Right forelimb (tissue), 1 donor: ENCODE results near the gene TC2N.
A peak's percentile ranks its signal among the peaks of the same experiment; 100 is the strongest.
"Not testable (repeated sequence)": the region's sequence is repeated elsewhere in the genome, so short reads cannot be mapped to it uniquely, and the experiment has no call there.

Experiments
- DNase-seq: peaks from one replicate; pipeline ENCODE4 v3.0.0-alpha.2; 2018

Gene TC2N

DNA sequence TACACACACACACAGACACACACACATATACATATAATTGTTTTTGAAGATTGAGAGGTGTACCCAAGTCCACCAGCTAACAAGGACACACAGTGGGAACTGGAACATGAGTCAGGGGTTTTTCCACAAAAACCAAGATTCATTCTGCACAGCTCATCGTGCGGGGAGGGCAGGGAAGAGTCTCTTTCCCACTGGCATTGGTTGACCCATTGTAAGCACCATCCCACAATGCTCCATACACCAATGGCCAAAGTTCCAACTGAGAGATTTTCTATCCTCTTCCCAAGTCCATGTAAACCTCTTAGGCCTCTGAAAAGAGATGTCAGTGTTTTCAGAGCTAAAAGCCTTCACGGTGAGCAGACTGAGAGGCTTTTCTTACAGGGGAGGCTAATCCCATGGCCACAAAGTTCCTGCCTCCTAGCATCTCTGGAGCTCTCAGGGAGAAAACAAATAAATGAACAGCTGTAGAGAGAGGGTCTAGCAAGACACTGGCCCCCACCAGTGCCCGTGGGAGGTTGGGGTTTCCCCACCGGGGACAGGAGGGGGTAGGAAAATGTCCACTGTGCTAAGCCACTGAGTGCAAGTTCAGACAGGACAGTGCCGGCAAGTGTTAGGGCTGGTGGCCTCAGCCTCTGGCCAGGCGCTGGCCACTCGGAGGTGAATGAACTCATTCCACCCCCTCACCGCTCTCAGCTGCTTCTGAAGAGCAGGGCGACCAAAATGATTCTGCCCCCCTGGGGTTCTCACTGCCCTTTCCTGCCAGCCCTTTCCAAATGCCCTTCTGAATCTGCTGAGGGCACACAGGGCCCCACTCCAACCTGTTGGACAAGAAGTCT lies 21.5 kb upstream of the TC2N start:
- DNase-seq, result no peak

DNA sequence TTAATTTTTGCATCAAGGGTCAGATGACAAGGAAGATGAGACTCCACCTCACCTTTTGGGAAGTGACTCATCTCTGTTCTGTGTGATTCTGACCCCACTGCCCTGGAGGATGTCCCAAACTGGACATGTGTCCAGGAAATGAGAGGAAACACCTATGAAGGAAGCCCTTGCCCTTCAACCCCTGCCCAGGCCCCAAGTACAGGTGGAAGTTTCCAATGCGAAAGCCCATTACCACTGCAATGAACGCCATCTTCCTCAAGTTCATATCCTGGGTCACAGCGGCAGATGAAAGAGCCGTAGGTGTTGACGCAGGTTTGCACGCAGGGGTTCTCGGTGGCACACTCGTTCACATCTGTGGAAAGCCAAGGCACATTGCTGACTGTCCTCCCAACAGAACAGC lies 19.6 kb upstream of the TC2N start:
- no peak for DNase-seq

DNA sequence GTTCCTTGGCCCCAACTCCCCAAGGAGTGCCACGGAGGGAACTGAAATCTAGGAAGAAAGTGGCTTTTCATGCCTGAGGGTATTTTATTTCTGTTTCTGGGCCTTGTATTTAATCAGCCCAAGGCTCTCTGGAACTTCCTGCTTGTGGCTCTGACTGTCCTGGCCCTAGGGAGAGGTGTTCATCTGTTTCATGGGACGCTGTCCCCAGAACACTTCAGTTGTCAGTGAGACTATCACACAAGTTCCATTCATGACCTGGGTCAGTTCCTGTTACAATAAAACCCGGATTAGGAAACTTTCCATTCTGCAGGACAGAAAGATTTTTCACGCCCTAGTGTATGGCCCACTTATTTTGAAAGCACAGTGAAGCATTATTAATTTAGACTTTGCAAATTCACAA lies 18.5 kb upstream of the TC2N start:
- no peak for DNase-seq

DNA sequence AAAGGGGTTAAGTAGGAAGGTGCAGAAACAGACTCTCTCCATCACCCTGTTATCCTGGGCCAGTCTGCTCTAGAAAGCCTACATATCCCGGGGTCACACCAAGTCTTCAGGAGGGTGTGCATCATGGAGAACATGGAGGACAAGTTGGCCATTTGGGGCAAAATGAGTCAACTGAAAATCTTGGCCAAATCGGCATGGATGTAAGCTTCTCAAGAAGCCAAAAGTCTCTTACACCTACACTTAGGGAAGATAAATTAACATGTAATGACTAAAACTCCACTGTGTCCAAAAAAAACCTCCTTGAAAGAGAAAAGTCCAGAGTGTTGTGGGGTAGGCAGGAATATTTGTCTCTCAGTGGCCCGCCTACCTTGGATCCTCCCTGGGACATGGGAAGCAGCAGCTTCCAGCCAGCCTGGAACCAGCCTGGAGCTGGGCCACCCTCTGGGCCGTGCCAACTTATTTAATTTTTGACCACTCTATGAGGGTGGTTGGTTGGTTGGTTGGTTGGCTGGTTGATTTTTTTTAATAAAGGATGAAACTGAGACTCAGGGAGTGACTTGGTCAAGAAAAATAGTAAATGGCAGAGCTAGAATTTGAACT lies 17.9 kb upstream of the TC2N start:
- DNase-seq, result no peak

DNA sequence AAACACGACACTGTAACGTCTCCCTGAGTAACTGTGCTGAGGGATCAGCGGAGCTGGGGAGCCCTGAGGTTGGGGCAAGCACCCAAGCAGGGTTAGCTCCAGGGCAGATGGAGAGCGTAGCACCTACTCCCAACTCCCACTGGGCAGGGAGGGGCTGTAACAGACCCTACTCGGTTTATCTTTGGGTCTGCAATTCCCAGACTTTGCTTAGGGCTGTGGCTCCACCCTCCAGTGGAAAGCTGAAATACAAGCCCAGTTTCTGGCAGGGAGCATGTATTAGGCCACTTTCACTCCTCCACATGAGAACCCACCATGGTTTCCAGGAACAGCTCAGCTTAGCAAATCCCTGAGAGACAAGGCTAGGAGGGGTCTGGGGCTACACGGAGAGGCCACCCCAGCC lies 17.3 kb upstream of the TC2N start:
- DNase-seq, result no peak

DNA sequence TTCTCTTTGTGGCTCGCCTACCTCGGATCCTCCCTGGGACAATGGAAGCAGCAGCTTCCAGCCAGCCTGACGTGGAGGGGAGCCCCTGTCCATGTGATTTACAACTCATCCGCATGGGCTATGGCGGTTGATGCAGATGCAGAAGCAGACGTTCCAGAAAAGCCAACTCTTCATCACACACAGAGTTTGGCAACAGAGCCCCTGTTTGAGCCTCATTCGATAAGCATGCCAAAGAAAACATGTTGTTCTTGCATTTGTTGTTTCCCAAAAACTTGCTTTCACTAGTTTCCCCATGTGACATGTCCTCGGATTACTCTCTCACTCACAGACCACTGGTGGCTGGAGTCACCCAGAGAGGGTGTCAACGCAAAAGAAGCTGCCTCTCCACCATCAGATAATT lies 16.4 kb upstream of the TC2N start:
- no peak for DNase-seq

DNA sequence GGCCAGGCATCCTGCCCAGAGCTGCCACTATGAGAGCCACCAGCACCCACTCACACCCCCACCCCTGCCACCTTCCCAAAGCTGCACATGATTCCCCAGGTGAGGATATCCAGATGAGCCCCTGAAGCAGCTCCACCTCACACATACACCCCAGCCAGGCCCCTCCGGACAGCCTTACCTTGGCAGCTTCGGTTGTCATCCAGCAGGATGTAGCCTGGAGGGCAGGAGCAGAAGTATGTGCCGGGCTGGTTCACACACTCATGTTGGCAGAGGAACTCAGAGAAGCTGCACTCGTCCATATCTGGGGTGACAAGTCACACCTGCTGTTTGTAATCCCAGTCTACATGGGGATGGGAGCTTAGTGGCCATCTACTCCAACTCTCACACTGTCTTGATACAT lies 15.4 kb upstream of the TC2N start:
- no peak for DNase-seq

DNA sequence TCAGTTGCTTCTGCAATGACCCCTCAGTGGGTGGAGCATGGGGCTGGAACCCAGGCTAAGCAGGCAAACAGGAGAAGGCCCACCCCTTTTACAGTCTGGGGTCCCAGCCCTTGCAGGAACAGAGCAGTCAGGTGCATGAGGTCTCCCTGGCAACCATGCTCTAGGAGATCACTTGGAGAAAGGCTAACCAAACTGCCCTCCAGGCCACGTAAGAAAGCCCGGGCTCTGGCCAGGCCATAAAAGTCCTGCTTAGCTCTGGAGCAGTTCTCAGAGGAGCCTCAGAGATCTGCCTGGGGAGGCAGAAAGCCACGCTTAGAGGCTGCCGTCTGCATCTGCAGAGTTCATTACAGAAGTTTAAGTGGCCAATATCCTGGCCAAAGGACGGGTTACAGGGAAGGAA lies 15.0 kb upstream of the TC2N start:
- no peak for DNase-seq

DNA sequence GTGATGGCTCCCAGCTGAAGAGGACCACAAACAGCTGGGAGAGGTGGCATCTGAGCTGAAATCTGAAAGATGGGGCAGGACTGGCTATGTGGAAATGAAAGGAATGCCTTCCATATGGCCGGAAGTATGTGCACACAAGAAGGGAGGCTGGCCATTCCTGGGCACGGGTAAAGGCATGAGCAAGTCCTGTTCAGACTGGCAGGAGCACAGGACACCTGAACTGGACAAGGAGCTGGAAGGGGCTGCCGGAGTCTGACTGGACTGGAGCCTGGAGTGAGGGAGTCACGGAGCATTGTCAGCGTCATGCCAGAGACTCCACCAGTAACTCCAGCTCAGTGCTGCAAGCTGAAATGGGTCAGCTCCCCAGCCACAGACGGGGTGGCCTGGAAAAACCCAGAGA lies 11.9 kb upstream of the TC2N start:
- DNase-seq, result no peak

DNA sequence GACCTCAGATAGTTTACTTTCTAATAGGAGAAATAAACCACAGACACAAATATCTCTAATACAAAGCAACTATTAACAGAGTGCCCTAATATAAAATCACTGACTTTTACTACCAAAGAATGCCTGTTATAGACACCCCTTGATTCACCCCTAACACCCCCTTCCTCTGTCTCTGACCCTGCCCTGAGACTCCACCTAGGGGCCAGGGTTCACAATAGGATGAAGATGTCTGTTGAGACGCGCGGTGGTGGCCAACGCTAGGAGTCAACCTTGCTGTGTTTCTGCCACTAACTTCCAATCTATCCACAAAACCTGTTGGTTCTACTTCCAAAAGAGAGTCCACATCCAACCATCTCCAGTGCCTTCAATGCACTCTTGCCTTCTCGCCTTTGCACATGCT lies 10.9 kb upstream of the TC2N start:
- no peak for DNase-seq

DNA sequence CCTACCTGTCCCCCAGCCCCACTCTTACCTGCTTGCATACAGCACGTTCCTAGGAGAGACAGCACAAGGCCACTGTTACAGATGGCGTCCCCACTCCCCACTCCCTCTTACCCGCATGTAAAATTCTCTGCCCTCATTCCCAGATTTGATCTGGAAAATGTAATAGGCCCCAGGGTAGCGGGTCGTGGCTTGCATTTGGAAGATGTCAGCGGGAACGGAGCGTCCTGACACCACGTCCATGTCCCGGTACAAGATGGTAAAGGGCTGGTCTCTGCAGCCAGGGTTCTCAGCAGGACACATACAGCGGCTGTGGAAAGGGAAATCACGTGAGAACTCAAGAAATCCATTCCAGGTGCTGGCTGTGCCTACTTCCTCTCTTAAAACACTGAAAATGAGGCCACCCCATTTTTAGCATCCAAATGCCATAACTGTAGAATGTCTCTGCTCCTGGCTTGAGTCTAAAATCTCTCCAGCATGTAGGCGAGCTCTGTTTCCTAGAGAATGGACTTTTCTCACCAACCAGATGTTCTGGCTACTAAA lies 10.1 kb upstream of the TC2N start:
- no peak for DNase-seq

DNA sequence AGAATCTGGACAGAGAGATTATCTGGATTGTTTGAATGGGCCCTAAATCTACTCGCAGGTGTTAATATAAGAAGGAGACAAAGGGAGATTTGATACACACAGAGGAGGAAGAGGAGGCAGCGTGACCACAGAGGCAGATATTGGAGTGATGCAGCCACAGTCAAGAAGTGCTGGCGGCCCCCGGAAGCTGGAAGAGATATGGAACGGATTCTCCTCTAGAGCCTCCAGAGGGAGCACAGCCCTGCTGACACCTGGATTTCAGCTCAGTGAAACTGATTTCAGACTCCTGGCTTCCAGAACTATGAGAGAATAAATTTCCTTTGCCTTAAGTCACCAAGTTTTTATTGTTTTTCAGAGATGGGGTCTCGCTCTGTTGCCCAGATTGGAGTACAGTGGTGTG lies 9.2 kb upstream of the TC2N start:
- no peak for DNase-seq

DNA sequence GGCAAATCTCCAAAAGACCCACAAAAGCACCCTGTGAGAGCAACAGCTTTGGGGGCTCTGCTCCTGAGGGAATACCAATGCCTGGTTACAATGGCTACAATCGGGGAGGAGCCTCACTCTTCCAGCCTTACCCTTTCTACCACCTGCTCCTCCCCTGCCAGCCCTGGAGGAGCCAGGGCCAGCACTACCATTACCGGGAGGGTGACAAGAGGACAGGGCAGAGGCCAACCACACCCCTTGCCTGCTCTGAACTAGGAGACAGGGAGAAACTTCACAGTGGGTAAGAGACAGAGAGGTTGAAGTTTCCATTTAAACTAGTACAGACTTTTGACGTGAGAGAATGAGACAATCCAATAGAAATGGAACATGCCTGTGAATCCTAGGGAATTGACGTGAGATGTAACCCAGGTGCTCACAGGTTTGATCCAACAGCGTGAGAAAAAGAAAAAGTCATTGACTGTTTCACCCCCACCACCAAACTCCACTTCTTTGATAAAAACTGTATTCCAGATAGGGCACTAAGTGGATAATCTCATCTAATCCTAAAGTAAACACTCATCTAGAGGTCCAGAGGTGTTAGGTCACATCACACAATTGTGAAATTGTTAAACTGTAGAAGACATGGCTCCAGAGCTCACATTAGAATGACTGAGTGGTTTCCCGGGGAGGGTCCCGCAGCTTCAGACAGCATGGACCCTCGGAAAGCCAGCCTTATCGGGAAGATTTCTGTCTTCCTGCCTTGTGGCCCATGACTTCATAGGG lies 8.4 kb upstream of the TC2N start:
- DNase-seq, result no peak

DNA sequence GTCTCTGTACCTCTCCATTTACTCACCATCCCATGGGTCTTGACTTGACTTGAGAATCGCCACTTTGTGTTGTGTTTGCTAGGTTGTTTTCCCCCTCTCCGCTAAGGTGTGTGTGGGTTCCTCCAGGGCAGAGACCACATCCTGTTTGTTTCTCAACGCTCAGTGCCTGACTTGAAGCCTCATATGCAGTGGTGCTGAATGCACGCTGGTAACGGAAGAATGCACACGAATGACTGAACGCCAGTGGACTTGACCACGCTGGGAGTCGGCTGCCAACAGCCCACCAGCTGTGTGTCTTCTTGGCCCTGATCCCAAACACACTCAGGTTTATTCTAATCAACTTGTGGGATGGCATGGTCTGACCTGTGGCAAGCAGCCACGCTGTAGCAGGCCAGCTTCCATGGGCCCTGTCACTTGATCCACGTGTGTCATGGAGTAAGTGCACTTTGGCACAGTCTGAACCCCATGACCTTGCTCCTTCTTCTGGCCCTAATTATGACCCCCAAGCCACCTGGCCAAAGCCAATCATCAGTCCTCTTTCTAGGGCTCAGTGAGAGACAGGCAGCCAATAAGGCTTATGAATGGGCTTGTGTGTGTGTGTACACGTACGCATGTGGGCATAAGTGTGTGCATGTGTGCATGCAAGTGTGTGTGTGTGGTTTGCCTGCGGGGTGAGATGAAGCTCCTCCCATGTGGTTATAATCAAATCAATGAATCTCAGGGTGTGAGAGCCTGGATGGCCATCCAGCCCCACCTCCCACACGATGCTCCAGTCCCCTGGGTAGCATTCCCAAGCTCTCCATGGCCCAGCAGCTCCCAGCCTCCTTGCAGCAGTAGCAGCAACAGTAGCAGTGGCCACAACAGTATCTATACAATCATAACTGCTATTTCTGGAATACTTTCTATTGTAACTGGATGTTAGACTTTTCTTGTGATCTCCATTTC lies 6.4 kb upstream of the TC2N start:
- DNase-seq, result no peak

DNA sequence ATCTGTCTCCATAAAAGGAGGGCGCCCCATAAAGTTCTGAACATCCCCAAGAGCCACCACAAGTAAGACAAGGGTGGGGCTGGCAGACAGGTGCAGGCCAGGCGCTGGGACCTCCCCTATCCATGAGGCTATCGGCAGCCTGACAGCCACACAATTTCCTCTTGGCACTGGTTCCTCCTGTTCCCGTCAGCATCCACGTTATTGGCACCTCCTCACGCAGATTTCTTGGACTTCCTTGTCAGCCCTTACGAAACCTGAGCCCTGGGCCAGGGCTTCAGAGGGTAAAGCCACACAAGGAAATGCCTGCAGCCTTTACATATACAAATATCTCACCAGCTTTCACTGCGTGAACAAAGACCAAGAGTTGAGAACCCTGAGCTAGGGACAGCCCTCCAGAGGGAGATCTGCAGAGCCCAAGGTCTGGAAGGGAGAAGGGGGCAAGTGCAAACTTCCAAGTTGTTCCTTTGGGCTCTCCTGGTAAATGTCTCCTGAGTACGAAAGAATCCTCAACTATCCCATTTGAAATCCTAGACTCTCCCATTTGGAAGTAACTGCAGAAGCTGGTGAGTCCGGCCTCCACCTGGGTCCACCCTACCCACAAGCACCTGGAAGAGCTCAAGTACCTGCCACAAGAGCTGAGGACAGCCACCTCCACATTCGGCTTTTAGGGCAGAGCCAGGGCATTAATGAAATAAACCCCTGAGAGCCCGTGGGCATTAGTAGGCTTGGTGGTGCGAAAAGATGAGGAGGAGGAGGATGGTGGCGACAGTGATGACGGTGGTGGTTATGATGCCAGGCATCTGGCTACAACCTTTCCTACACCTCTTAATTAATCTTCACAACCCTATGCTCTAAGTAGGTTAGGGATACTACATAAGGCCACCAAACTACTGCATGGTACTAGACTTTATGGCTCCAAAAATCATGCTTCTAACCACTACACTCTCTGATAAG lies 5.5 kb upstream of the TC2N start:
- peak; percentile 69 for DNase-seq

DNA sequence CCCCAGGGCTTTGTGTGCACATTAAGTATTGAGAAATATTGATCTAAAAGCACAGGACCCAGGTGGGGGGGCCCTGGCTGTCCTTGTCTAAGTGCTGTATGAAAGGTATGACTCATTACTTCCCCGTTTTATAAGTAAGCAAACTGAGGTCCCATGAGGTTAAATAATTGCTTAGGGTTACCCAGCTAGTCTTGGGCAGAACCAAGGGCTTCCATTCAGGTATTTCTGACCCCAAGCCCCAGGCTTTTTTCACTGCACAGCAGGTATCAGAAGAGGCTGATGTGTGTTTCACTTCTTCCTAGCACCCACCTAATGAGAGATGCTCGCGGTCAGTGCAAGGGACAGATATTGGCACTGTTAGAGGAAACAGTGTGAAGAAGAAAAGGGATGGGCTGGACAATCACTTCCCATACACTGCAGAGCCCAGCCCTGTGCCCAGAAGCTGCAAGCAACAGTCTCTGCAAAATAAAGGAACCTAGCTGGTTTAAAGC lies 4.7 kb upstream of the TC2N start:
- DNase-seq, result no peak

DNA sequence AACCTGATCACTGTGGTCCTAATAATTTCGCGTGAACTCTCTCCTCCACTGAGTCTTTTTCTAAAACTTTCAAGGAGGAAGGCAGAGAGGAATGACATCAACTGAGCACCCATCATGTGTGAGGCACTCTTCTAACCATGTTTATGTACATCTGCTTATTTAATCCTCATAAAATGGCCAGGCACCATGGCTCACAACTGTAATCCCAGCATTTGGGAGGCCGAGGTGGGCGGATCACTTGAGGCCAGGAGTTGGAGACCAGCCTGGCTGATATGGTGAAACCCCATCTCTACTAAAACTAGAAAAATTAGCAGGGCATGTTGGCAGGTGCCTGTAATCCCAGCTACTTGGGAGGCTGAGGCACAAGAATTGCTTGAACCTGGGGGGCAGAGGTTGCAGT lies 4.1 kb upstream of the TC2N start:
- not testable (repeated sequence) for DNase-seq

DNA sequence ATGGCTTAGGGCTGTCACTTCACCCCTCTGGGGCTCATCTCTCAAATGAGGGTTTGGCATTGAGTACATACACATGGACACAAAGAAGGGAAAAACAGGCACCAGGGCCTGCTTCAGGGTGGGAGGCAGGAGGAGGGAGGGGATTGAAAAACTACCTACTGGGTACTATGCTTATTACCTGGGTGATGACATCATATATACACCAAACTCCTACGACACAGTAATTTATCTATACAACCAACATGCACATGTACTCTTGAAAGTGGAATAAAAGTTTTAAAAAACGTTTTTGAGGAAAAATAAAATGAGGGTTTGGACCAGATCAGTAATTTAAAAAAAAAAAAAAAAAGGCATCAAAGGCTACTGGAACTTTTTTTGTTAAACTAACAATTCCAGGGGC lies 3.6 kb upstream of the TC2N start:
- no peak for DNase-seq

DNA sequence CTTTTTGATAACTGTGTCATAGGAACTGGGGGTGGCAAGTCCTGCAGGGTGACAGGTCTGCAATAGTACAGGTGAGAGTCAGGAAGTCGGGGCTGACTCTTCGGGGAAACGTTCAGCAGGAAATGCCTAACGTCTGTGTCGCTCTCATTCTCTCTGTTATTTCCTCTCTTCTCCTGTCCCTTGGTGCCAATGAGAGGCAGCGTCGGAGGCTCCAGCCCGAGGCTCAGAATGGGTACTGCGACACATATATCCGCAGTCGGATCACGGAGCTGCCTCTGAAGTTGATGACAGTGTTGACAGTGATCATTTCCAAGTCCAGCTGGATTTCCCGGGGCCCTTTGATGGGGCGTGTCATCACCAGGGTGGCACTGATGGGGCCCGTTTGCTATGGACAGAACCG lies 2.7 kb upstream of the TC2N start:
- peak; percentile 26 for DNase-seq

DNA sequence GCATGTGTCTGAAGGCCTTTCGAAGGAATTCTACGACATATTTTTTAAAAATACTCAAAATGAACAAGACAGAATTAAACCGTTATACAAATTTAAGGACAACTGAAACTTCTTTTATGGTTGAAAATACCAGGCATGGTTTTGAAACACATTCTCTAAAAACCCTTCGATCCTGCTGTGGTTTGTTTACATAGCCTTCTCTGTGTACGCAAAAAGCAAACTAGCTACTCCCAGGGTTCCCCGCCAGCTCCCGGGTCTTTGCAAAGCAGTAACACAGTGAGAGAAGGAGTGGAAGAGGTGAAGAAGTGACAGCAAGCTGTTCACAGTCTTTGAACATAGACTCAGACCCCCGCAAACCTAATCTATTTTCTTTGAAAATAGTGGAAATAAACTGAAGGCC lies 2.2 kb upstream of the TC2N start:
- peak; percentile 22 for DNase-seq
